ENCODE measurements around the gene EFCAB5.
"Not testable (repeated sequence)": the region's sequence is repeated elsewhere in the genome, so short reads cannot be mapped to it uniquely, and the experiment has no call there.

EFCAB5 gene

DNA sequence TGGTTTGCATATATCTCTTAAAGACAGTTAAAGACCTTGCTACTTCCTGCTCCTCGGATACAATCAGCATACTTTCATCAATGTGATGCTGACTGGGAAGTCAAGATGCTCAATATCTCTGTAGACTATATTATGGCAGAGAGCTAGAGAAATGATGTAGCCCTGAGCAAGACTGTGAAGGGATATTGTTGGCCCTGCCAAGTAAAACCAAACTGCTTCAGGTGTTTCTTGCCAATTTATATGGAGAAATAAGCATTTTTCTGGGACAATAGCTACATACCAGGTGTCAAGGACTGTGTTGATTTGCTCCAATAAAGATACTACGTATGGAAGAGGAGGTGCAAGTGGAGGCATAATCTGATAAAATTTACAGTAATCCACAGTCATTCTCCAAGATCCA lies 4.7 kb upstream of the EFCAB5 start:
- DNase-seq, result no peak

DNA sequence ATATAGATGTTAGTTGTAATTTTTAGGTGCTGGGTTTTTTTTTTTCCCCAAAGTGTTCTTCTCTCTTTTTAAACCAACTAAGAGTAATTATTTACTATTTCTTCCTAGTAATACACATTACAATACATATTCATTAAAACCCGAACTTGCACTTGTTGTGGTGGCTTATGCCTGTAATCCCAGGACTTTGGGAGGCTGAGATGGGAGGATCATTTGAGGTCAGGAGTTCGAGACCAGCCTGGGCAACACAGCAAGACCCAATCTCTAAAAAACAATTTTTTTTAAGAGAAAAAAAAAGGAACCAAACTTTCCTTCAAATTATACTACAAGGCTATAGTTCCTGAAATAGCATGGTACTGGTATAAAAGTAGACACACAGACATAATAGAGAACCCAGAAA lies 3.8 kb downstream of the EFCAB5 start:
- no peak for DNase-seq

GRCh38 chr17:29948448-29949215 lies 7.2 kb downstream of the EFCAB5 start:
- DNase-seq, result no peak

DNA sequence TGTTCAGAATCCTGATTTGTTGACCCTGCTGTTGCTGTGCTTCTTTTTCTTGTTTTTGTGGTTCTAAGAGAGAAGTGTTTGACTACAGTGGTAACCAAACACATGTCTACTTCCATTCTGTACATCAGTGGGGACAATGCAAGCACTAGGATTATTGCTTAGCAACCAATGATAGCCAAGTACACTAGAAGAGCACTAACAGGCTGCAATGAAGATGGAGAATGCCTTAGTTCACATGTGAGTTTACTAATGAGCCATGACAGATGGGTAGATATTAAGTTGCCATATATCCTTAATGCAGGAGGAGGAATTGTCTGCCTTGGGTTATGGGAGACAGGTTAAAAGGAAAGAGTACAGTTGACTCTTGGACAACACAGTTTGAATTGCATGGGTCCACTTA lies 8.3 kb downstream of the EFCAB5 start:
- no peak for DNase-seq

- DNase-seq, result no peak
Observed at GRCh38 chr17:29954405-29954804, 13.0 kb downstream of the EFCAB5 start.

DNA sequence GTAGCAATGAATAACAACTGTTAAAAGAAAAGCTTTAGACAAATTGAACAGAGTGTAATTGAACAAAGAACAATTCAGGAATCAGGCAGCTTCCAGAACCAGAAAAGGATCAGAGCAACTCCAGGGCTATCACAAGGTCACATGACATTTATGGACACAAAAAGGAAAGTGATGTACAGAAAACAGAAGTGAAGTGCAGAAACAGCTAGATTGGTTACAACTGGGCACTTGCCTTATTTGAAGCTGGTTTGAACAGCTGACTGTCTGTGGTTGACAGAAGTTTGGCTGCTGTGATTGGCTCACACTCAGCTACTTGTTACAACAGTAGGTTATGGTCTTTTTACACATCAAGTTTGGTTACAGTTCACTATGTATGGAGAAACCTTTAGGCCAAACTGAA lies 14.8 kb downstream of the EFCAB5 start:
- no peak for DNase-seq

GRCh38 chr17:29957488-29957887 lies 16.1 kb downstream of the EFCAB5 start:
- not testable (repeated sequence) for DNase-seq

- no peak for DNase-seq
Observed at GRCh38 chr17:29958947-29959657, 17.7 kb downstream of the EFCAB5 start.

GRCh38 chr17:29959658-29960337 lies 18.4 kb downstream of the EFCAB5 start:
- DNase-seq, result no peak

GRCh38 chr17:29962656-29963055 lies 21.2 kb downstream of the EFCAB5 start:
- DNase-seq, result no peak

DNA sequence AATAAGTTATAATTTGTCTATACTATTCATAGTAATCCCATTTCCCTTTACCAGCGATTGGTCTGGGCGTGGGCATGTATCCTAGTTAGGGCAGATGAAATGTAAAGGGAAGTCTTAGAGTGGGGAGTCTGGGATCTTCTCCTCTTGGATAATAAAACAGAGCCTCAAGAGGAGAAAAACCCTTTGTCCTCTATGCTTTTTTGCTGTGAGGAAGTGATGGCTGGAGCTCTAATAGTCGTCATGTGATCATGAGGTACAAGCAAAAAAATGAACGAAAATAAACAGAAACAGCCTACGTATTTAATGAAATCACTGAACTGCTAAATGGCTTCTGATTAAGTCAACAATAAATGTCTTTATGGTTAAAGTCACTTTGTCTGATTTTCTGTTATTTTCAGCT lies 26.8 kb downstream of the EFCAB5 start:
- no peak for DNase-seq

GRCh38 chr17:29972277-29972676 lies 30.8 kb downstream of the EFCAB5 start:
- DNase-seq, result peak; percentile 69

GRCh38 chr17:29973005-29973404 lies 31.6 kb downstream of the EFCAB5 start:
- no peak for DNase-seq

DNA sequence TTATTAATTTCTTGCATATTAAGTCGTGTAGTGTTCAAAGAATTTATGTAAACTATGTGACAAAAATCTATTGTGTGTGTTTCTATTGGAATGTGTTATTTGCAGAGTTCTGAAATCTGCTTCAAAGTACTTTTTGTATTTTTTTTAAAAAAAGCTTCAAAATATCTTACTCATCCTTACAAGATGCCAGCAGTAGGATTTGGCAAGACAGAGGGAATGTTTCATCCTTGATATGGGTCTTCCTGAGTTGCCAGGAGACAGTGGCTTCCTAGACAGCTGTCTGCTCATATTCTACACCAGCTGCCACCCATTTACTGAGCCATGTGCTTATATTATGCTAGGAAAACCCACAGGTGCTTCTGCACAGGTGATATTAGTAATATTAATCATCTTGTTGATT lies 36.4 kb downstream of the EFCAB5 start:
- DNase-seq, result no peak

DNA sequence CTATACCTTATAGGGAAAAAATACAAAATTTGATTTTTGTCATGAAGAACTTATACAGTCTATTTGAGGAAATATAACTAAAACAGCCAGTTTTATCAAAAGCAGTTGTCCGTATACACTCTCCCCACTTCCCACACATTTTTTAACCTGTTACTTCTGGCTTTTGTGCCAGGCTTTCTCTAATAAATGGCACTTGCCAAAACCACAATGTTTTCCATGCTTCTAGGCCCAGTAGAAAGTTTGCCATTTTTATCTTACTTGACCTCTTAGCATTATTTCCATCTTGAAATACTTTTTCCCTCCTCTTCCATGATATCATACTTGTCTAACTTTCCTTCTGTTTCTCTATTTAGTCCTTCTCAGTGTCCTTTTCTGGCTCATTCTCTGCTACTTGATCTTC lies 38.8 kb downstream of the EFCAB5 start:
- DNase-seq, result no peak

- no peak for DNase-seq
Observed at GRCh38 chr17:29982991-29983653, 41.7 kb downstream of the EFCAB5 start.

- no peak for DNase-seq
Observed at GRCh38 chr17:29996458-29996857, 55.0 kb downstream of the EFCAB5 start.

DNA sequence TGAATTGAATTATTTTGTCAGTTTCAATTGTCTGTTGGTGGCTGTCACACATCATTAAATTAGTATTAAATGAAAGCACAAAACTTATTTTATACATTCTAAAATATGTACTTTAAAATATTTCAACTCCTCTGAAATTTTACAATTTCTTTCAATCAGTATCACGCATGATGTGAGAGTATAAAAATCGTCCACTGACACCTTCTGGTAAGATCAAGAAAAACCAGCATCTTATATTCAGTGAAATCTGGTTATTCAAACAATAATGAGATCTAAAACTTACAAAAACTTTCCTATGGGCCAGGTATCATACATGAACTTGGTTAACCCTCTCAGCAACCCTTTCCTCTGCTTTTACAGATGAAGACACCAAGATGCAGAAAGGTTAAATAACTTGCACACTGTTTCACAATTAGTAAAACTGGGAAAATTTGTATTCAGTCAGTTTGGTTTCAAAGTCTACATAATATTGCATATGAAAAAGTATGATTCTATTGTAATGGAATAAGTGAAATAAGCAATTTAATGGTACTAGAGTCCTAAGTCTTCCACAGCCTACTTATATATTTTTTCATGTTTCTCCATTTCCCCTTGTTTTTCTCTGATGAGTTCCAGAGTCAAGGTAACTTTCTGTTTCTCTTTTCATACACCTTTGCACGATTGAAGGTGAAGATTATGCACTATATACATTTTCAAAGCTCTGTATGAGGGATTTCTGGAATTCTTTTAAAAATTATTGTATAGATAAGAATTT lies 58.7 kb downstream of the EFCAB5 start:
- DNase-seq, result no peak

GRCh38 chr17:30000755-30001257 lies 59.4 kb downstream of the EFCAB5 start:
- no peak for DNase-seq

DNA sequence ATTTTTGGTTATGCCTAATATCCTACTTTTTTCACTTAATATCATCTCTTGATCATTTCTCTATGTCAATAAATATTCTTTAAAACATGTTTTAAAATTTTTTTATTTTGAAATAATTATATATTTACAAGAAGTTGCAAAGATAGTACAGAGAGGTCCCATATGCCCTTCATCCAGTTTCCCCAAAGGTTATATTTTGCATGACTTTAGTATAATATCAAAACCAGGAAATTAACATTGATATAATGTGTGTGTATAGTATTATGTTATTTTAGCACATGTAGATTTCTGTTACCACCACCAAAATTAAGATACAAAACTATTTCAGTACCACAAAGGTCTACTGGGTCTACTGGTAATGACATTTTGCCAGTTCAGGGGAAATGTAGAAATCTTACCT lies 60.7 kb downstream of the EFCAB5 start:
- DNase-seq, result no peak

DNA sequence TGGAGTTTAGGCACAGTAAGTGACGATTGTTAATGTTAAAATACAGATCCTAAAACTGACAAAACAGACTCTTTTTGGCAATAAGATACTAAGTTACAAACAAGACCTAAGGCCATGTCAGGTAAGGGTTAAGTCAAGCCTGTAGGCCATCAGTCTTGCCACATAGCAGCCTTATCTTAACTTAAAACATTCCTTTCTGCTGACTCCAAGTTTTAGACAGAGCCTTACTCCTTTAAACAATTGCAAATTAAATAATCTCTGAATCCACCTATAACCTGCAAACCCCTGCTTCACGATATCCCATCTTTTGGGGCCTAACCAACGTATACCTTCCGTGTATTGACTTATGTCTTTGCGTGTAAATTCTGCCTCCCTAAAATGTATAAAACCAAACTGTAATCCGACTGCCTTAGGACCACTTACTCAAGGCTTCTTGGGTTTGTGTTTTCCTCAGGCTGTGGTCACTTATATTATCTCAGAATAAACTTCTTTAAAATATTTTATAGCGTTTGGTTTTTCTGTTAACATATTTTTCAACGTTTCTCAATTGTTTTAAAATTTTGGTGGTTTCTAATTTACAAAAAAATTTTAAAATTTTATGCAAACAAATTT lies 64.4 kb downstream of the EFCAB5 start:
- DNase-seq, result no peak

GRCh38 chr17:30011934-30012333 lies 70.5 kb downstream of the EFCAB5 start:
- DNase-seq, result not testable (repeated sequence)
